SK-N-MC (cell line): Measurements from ENCODE around the gene RSRP1.

Experiments used
- EZH2 ChIP-seq: fragments of 200-600 bp; sonication (generic); IDR thresholded peaks from one replicate; pipeline ENCODE4 v1.6.1; 2017; ENCODE audit warnings: antibody characterized with exemption
- FOXP2 ChIP-seq: optimal IDR thresholded peaks from 2 replicates; pipeline ENCODE3; 2011; ENCODE audit warnings: mild to moderate bottlenecking, moderate library complexity; ENCODE audit not compliant: insufficient read depth; ENCODE audit errors: extremely low read length, control extremely low read depth
- POLR2AphosphoS5 ChIP-seq: IDR thresholded peaks from 2 replicates; pipeline ENCODE4 v1.6.1; 2012; ENCODE audit warnings: mild to moderate bottlenecking, low read depth, low read length, borderline replicate concordance

GRCh38 chr1:25253911-25254310, 6.7 kb upstream of the RSRP1 start:
- TF ChIP-seq POLR2AphosphoS5 = no peak
- TF ChIP-seq EZH2 = no peak
- no peak for TF ChIP-seq FOXP2
